Hematopoietic multipotent progenitor cell treated with erythropoietin and hydrocortisone succinate and interleukin-3 and kit ligand, for 17 days (in vitro differentiated cells): ENCODE data around the gene PLEKHM3.
A peak's percentile ranks its signal among the peaks of the same experiment; 100 is the strongest.
"Not testable (repeated sequence)": the region's sequence is repeated elsewhere in the genome, so short reads cannot be mapped to it uniquely, and the experiment has no call there.

Experiments
- DNase-seq: peaks from one replicate; pipeline ENCODE4 v3.0.0-alpha.2; 2015; ENCODE audit warnings: low spot score

Gene PLEKHM3

GRCh38 chr2:208037564-208038487 is 12.5 kb upstream of the PLEKHM3 start:
- DNase-seq: no peak

GRCh38 chr2:208036357-208036756 is 11.0 kb upstream of the PLEKHM3 start:
- no peak for DNase-seq

GRCh38 chr2:208034503-208035140 is 9.3 kb upstream of the PLEKHM3 start:
- no peak for DNase-seq

- DNase-seq: peak; percentile 64
These were observed 8.6 kb upstream of the PLEKHM3 start for GRCh38 chr2:208033701-208034502.

GRCh38 chr2:208031608-208032019 is 6.3 kb upstream of the PLEKHM3 start:
- DNase-seq: no peak

- no peak for DNase-seq
These were observed 472 bp upstream of the PLEKHM3 start for GRCh38 chr2:208025814-208026184.

- DNase-seq: no peak
These were observed 1.2 kb downstream of the PLEKHM3 start for GRCh38 chr2:208024091-208024490.

- no peak for DNase-seq
These were observed 5.1 kb downstream of the PLEKHM3 start for GRCh38 chr2:208020253-208020652.

- not testable (repeated sequence) for DNase-seq
These were observed 7.1 kb downstream of the PLEKHM3 start for GRCh38 chr2:208018124-208018712.

GRCh38 chr2:208017721-208018120 is 7.6 kb downstream of the PLEKHM3 start:
- no peak for DNase-seq

- DNase-seq: no peak
These were observed 9.9 kb downstream of the PLEKHM3 start for GRCh38 chr2:208015475-208015874.

GRCh38 chr2:208013285-208014178 is 11.8 kb downstream of the PLEKHM3 start:
- DNase-seq: no peak

- DNase-seq: peak; percentile 53
These were observed 12.9 kb downstream of the PLEKHM3 start for GRCh38 chr2:208012449-208012848.

- no peak for DNase-seq
These were observed 14.8 kb downstream of the PLEKHM3 start for GRCh38 chr2:208010506-208010905.

GRCh38 chr2:208006833-208007232 is 18.5 kb downstream of the PLEKHM3 start:
- DNase-seq: no peak

GRCh38 chr2:208006337-208006736 is 19.0 kb downstream of the PLEKHM3 start:
- DNase-seq: no peak

GRCh38 chr2:208001924-208002323 is 23.4 kb downstream of the PLEKHM3 start:
- no peak for DNase-seq

GRCh38 chr2:208000701-208001395 is 24.5 kb downstream of the PLEKHM3 start:
- DNase-seq: no peak

GRCh38 chr2:207996848-207997247 is 28.5 kb downstream of the PLEKHM3 start:
- DNase-seq: no peak

- no peak for DNase-seq
These were observed 29.4 kb downstream of the PLEKHM3 start for GRCh38 chr2:207995887-207996286.
